22Rv1 (cell line): ENCODE measurements around the gene PRTFDC1.

Experiments
- ZFX ChIP-seq: fragments of 450-650 bp; IDR thresholded peaks from 2 replicates; pipeline ENCODE4 v1.6.1; 2017; ENCODE audit warnings: antibody characterized with exemption, borderline replicate concordance
- TF ChIP-seq, protein P1 (sequence below): fragments of 450-650 bp; IDR thresholded peaks from 2 replicates; pipeline ENCODE4 v1.5.1; 2017; ENCODE audit warnings: mild to moderate bottlenecking

GRCh38 chr10:24992512-24993133, 40.2 kb upstream of the PRTFDC1 start:
- TF ChIP-seq, protein P1, sequence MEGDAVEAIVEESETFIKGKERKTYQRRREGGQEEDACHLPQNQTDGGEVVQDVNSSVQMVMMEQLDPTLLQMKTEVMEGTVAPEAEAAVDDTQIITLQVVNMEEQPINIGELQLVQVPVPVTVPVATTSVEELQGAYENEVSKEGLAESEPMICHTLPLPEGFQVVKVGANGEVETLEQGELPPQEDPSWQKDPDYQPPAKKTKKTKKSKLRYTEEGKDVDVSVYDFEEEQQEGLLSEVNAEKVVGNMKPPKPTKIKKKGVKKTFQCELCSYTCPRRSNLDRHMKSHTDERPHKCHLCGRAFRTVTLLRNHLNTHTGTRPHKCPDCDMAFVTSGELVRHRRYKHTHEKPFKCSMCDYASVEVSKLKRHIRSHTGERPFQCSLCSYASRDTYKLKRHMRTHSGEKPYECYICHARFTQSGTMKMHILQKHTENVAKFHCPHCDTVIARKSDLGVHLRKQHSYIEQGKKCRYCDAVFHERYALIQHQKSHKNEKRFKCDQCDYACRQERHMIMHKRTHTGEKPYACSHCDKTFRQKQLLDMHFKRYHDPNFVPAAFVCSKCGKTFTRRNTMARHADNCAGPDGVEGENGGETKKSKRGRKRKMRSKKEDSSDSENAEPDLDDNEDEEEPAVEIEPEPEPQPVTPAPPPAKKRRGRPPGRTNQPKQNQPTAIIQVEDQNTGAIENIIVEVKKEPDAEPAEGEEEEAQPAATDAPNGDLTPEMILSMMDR: no peak
- TF ChIP-seq ZFX: no peak
